Upper lobe of left lung (tissue), 6 donors: ENCODE results near the gene EMX1. TPM values are rescaled to one million over a fixed set of nuclear protein-coding genes. Genes with fewer than 3 reads are reported as not detected.

ENCODE experiments used
- ATAC-seq, 2 donors: fragments of 200-7000 bp; cut with Tn5 transposase; one replicate each; pipeline ENCODE4 v1.9.1; 2022; ENCODE audit warnings: mild to moderate bottlenecking in 2 of 2, moderate library complexity in 2 of 2; ENCODE audit not compliant: low FRiP score in 2 of 2
- DNase-seq, 2 donors: peaks; one replicate each; pipeline ENCODE4 v3.0.0-alpha.2; 2019 to 2020
- H3K27ac ChIP-seq, 4 donors: fragments of 200-600 bp; sonication (generic); one replicate each; pipeline ENCODE4 v1.5.1; 2016 to 2019
- H3K27me3 ChIP-seq, 4 donors: fragments of 200-600 bp; sonication (generic); one replicate each; pipeline ENCODE4 v1.5.1; 2017 to 2019
- H3K36me3 ChIP-seq, 4 donors: fragments of 200-600 bp; sonication (generic); one replicate each; pipeline ENCODE4 v1.5.1; 2016 to 2019
- H3K4me1 ChIP-seq, 4 donors: fragments of 200-600 bp; sonication (generic); one replicate each; pipeline ENCODE4 v1.5.1; 2018 to 2019
- H3K4me3 ChIP-seq, 4 donors: fragments of 200-600 bp; sonication (generic); one replicate each; pipeline ENCODE4 v1.5.1; 2017 to 2019; ENCODE audit warnings: mild to moderate bottlenecking in 2 of 4, moderate library complexity in 1 of 4
- H3K9me3 ChIP-seq, 4 donors: fragments of 200-600 bp; sonication (generic); one replicate each; pipeline ENCODE4 v1.5.1; 2018 to 2019
- CTCF ChIP-seq, 6 experiments: fragments of 450-650 bp in 4 of 6; fragments of 200-600 bp in 2 of 6; sonication (generic) in 2 of 6; IDR thresholded peaks; one replicate each; pipeline ENCODE4 v1.5.1; 2016 to 2019; ENCODE audit warnings: antibody characterized with exemption in 6 of 6
- EP300 ChIP-seq, 4 donors: sonication (generic); formaldehyde crosslinking; IDR thresholded peaks; one replicate each; pipeline ENCODE4 v1.5.1; 2017; ENCODE audit warnings: antibody characterized with exemption in 4 of 4, control low read depth in 2 of 4
- POLR2A ChIP-seq, 4 donors: fragments of 450-650 bp; IDR thresholded peaks; one replicate each; pipeline ENCODE4 v1.5.1; 2016 to 2017; ENCODE audit warnings: antibody characterized with exemption in 4 of 4, mild to moderate bottlenecking in 2 of 4
- POLR2AphosphoS5 ChIP-seq, 2 donors: sonication (generic); formaldehyde crosslinking; IDR thresholded peaks; one replicate each; pipeline ENCODE4 v1.5.1; 2017; ENCODE audit warnings: antibody characterized with exemption in 2 of 2
- WGBS, 2 donors: methylation state at CpG; one replicate each; pipeline ENCODE4 v1.1.5; 2017 to 2018; 5-methylcytosine and 5-hydroxymethylcytosine counted together
- total RNA-seq, 6 donors: library from RNA; depleted of rRNA in 4 of 6; stranded (reverse); fragments of >200 nt in 4 of 6; gene quantifications; one replicate each; pipeline versions ENCODE4 v1.1.0 to v1.2.1, GENCODE V29; 2016 to 2021
- donor health status: DM: no; HTN: no; CAD: no; lungs with moderate emphysema.
- donor health status: DM: no; HTN: yes; CAD: no; lungs with severe emphysema.

The EMX1 gene
- total RNA-seq, 6 donors from 2014 or later, result not detected

DNA sequence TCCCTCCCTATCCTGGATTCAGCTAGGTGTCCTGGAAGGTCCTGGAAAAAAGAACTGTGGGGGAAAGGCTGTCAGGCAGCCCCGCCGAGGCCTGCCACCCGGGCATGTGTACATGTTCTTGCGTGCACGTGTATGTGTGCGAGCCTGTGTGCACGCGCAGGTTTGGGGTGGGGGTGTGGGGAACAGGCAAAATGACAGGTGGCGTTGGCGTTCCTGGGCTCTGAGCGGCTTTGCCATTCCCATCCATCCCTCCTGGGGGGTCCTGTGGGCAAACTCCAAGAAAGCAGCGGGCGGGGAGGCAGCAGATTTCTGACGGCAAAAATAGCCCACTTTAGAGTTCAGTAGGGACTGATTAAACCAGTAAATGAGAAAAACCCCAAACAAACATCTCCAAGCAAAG is 35.6 kb downstream of the EMX1 start:
- H3K27ac ChIP-seq, result no peak overlapping the region
- no peak for TF ChIP-seq POLR2A (IDR thresholded peaks at IDR 0.05)
- TF ChIP-seq POLR2AphosphoS5 (IDR thresholded peaks at IDR 0.05), result no peak
- no peak for TF ChIP-seq EP300 (IDR thresholded peaks at IDR 0.05)
- TF ChIP-seq CTCF (IDR thresholded peaks at IDR 0.05), result no peak
- no peak overlapping the region for H3K4me3 ChIP-seq
- H3K4me1 ChIP-seq, result no peaks in the 10 kb centered on the region
- no peaks in the 10 kb centered on the region for H3K36me3 ChIP-seq
- no peak for DNase-seq
- no peaks in the 10 kb centered on the region for H3K9me3 ChIP-seq
- 91 to 93% methylated on average over 14 of the region's 14 CpGs for WGBS, 2 donors
- no peaks in the 10 kb centered on the region for H3K27me3 ChIP-seq
- ATAC-seq, result no peak

GRCh38 chr2:72953528-72953927 is 36.2 kb downstream of the EMX1 start:
- Histone ChIP-seq H3K9me3 (no peaks in the 10 kb centered on the region), H3K4me3 (no peak overlapping the region), H3K4me1 (no peaks in the 10 kb centered on the region), H3K36me3 (no peaks in the 10 kb centered on the region), H3K27ac (no peak overlapping the region), H3K27me3 (no peaks in the 10 kb centered on the region)
- no peak for ATAC-seq
- 100% methylated on average over 1 of the region's 1 CpG for WGBS, 2 donors
- no peak for DNase-seq
- TF ChIP-seq EP300 (IDR thresholded peaks at IDR 0.05), result no peak
- no peak for TF ChIP-seq POLR2A (IDR thresholded peaks at IDR 0.05)
- no peak for TF ChIP-seq POLR2AphosphoS5 (IDR thresholded peaks at IDR 0.05)
- no peak for TF ChIP-seq CTCF (IDR thresholded peaks at IDR 0.05)

DNA sequence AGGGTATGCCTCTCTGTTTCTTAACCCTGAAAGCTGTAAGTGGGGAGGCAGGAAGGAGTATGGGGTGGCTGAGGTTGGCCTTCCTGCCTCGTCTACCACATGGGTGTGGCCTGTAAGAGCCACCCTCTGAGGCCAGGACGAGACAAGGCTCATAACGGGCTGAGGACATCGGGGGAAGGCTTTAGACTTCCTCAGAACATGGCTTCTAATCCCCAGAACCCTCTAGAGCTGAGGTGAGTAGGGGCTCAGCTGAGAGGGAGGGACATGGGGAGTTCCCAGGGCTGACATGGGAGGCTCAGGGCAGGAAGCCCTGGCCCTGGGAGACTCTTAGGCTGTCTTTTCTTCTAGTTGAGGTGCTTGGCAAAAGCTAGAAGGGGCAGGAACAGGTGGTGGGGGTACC is 36.7 kb downstream of the EMX1 start:
- Histone ChIP-seq H3K9me3 (no peaks in the 10 kb centered on the region), H3K36me3 (no peaks in the 10 kb centered on the region), H3K27ac (no peak overlapping the region), H3K4me1 (no peaks in the 10 kb centered on the region), H3K4me3 (peak overlapping the region in 1 of 4 donors; percentile 10), H3K27me3 (no peaks in the 10 kb centered on the region)
- TF ChIP-seq POLR2A (IDR thresholded peaks at IDR 0.05) (no peak), POLR2AphosphoS5 (IDR thresholded peaks at IDR 0.05) (no peak), CTCF (IDR thresholded peaks at IDR 0.05) (no peak), EP300 (IDR thresholded peaks at IDR 0.05) (no peak)
- WGBS, 2 donors, result 60 to 69% methylated on average over 1 to 4 of the region's 4 CpGs
- DNase-seq (no peak), ATAC-seq (no peak)

- no peak overlapping the region for H3K27ac ChIP-seq
- DNase-seq (no peak), ATAC-seq (no peak)
- peak overlapping the region in 1 of 4 donors; percentile 10 for H3K4me3 ChIP-seq
- H3K27me3 ChIP-seq, result no peaks in the 10 kb centered on the region
- no peaks in the 10 kb centered on the region for H3K9me3 ChIP-seq
- no peaks in the 10 kb centered on the region for H3K4me1 ChIP-seq
- no peaks in the 10 kb centered on the region for H3K36me3 ChIP-seq
- TF ChIP-seq POLR2AphosphoS5 (IDR thresholded peaks at IDR 0.05), result no peak
- TF ChIP-seq EP300 (IDR thresholded peaks at IDR 0.05), result no peak
- no peak for TF ChIP-seq CTCF (IDR thresholded peaks at IDR 0.05)
- whole genome bisulfite sequencing, 2 donors, result 76 to 79% methylated on average over 6 to 12 of the region's 12 CpGs
Observed at GRCh38 chr2:72954376-72955227, 37.3 kb downstream of the EMX1 start.
